SU-DHL-6 (cell line): ENCODE results near the gene DNAJC15.

Source experiments
- H2AFZ ChIP-seq: fragments of 200-600 bp; sonication (generic); 2 replicates; pipeline ENCODE4 v1.6.1; 2014; ENCODE audit warnings: low read depth, mild to moderate bottlenecking, moderate library complexity, mixed read lengths, antibody characterized with exemption, low read length; ENCODE audit not compliant: severe bottlenecking
- H3F3A ChIP-seq: fragments of 200-600 bp; shearing (Covaris generic); 2 replicates; pipeline ENCODE4 v1.6.0; 2016; ENCODE audit warnings: antibody characterized with exemption, mild to moderate bottlenecking; ENCODE audit not compliant: insufficient read depth
- H3K27ac ChIP-seq: fragments of 200-600 bp; sonication (generic); 2 replicates; pipeline ENCODE4 v1.5.1; 2016; ENCODE audit warnings: low read depth, mild to moderate bottlenecking, low read length, moderate library complexity, mixed read lengths
- H3K27me3 ChIP-seq: fragments of 200-600 bp; sonication (generic), shearing (Covaris generic); 2 replicates; pipeline ENCODE4 v1.6.0; 2014; ENCODE audit warnings: mild to moderate bottlenecking, low read length
- H3K36me3 ChIP-seq: fragments of 200-600 bp; sonication (generic); 2 replicates; pipeline ENCODE4 v1.6.1; 2014; ENCODE audit warnings: mild to moderate bottlenecking, low read length, mixed read lengths
- H3K4me2 ChIP-seq: fragments of 300-600, 200-600 bp; shearing (Covaris generic), sonication (generic); 2 replicates; pipeline ENCODE4 v1.6.0; 2014; ENCODE audit warnings: low read length, low read depth, mild to moderate bottlenecking; ENCODE audit not compliant: poor library complexity, severe bottlenecking
- H3K4me3 ChIP-seq: fragments of 200-600 bp; sonication (generic); 2 replicates; pipeline ENCODE4 v1.5.1; 2014; ENCODE audit warnings: antibody characterized with exemption, low read length, mild to moderate bottlenecking, mixed read lengths; ENCODE audit not compliant: insufficient read depth, poor library complexity, severe bottlenecking
- H3K79me2 ChIP-seq: fragments of 200-600 bp; sonication (generic); 2 replicates; pipeline ENCODE4 v1.6.1; 2014; ENCODE audit warnings: mild to moderate bottlenecking, low read length, moderate library complexity; ENCODE audit not compliant: insufficient read depth
- H3K9ac ChIP-seq: fragments of 200-600 bp; sonication (generic); 2 replicates; pipeline ENCODE4 v1.7.0; 2014; ENCODE audit warnings: mild to moderate bottlenecking, low read length
- H3K9me2 ChIP-seq: fragments of 200-600 bp; sonication (generic); replicated peaks from 2 replicates; pipeline ENCODE4 v1.6.1; 2014; ENCODE audit warnings: low read length; ENCODE audit not compliant: insufficient read depth
- H3K9me3 ChIP-seq: fragments of 200-600 bp; sonication (generic); 2 replicates; pipeline ENCODE4 v1.6.1; 2014; ENCODE audit warnings: low read length, mixed read lengths; ENCODE audit not compliant: insufficient read depth
- H4K20me1 ChIP-seq: fragments of 200-600 bp; sonication (generic); 2 replicates; pipeline ENCODE4 v1.6.1; 2014; ENCODE audit warnings: low read depth, mild to moderate bottlenecking, antibody characterized with exemption, low read length, moderate library complexity, mixed read lengths
- CTCF ChIP-seq: fragments of 200-600 bp; sonication (generic); IDR thresholded peaks from one replicate; pipeline ENCODE4 v1.5.1; 2017; ENCODE audit warnings: antibody characterized with exemption, mild to moderate bottlenecking, low read length, moderate library complexity; ENCODE audit not compliant: insufficient read depth, poor library complexity, severe bottlenecking
- EZH2phosphoT487 ChIP-seq: fragments of 200-600 bp; sonication (generic), shearing (Covaris generic); conservative IDR thresholded peaks from 2 replicates; pipeline ENCODE4 v1.6.1; 2018; ENCODE audit warnings: mild to moderate bottlenecking, antibody characterized with exemption, low read length, moderate library complexity, mixed read lengths

DNAJC15 gene

GRCh38 chr13:43143591-43143990 is 120.2 kb downstream of the DNAJC15 start:
- no peak overlapping the region for H3K27ac ChIP-seq
- no peak overlapping the region for H3K4me3 ChIP-seq
- H3K79me2 ChIP-seq = no peaks in the 10 kb centered on the region
- no peaks in the 10 kb centered on the region for H4K20me1 ChIP-seq
- no peaks in the 10 kb centered on the region for H3K9me2 ChIP-seq
- H3K4me2 ChIP-seq = no peak overlapping the region
- no peaks in the 10 kb centered on the region for H3K9me3 ChIP-seq
- TF ChIP-seq CTCF (no peak), EZH2phosphoT487 (no peak)
- H3K27me3 ChIP-seq = no peaks in the 10 kb centered on the region
- no peaks in the 10 kb centered on the region for H3F3A ChIP-seq
- H3K36me3 ChIP-seq = no peaks in the 10 kb centered on the region
- H2AFZ ChIP-seq = no peak overlapping the region
- no peak overlapping the region for H3K9ac ChIP-seq

GRCh38 chr13:43145534-43146196 is 122.3 kb downstream of the DNAJC15 start:
- H3K4me3 ChIP-seq = no peak overlapping the region
- no peaks in the 10 kb centered on the region for H3K79me2 ChIP-seq
- no peak overlapping the region for H3K9ac ChIP-seq
- no peaks in the 10 kb centered on the region for H3K36me3 ChIP-seq
- H4K20me1 ChIP-seq = no peaks in the 10 kb centered on the region
- no peaks in the 10 kb centered on the region for H3K27me3 ChIP-seq
- no peaks in the 10 kb centered on the region for H3F3A ChIP-seq
- TF ChIP-seq EZH2phosphoT487 (no peak), CTCF (no peak)
- H2AFZ ChIP-seq = no peak overlapping the region
- no peak overlapping the region for H3K27ac ChIP-seq
- H3K9me2 ChIP-seq = no peaks in the 10 kb centered on the region
- H3K4me2 ChIP-seq = no peak overlapping the region
- no peaks in the 10 kb centered on the region for H3K9me3 ChIP-seq

GRCh38 chr13:43146400-43146799 is 123.0 kb downstream of the DNAJC15 start:
- no peak overlapping the region for H2AFZ ChIP-seq
- TF ChIP-seq EZH2phosphoT487 (no peak), CTCF (no peak)

More at GRCh38 chr13:43146400-43146799, 123.0 kb downstream of the DNAJC15 start:
- Histone ChIP-seq H3K27ac (no peak overlapping the region), H3F3A (no peaks in the 10 kb centered on the region), H3K79me2 (no peaks in the 10 kb centered on the region), H4K20me1 (no peaks in the 10 kb centered on the region), H3K36me3 (no peaks in the 10 kb centered on the region), H3K4me3 (no peak overlapping the region), H3K4me2 (no peak overlapping the region), H3K9me2 (no peaks in the 10 kb centered on the region), H3K9me3 (no peaks in the 10 kb centered on the region), H3K9ac (no peak overlapping the region), H3K27me3 (no peaks in the 10 kb centered on the region)
